Activated naive CD4-positive, alpha-beta T cell treated with anti-CD3 and anti-CD28 coated beads, Interleukin-2, amount 50 U/mL, for 16 hours (primary cell): ENCODE results near the gene HIPK2.

ENCODE experiments used
- DNase-seq: peaks from one replicate; pipeline ENCODE4 v3.0.0-alpha.2; 2020

The HIPK2 gene

GRCh38 chr7:139582130-139582650 is 195.6 kb downstream of the HIPK2 start:
- no peak for DNase-seq

- DNase-seq: no peak
These were observed 197.4 kb downstream of the HIPK2 start for GRCh38 chr7:139580435-139580834.

DNA sequence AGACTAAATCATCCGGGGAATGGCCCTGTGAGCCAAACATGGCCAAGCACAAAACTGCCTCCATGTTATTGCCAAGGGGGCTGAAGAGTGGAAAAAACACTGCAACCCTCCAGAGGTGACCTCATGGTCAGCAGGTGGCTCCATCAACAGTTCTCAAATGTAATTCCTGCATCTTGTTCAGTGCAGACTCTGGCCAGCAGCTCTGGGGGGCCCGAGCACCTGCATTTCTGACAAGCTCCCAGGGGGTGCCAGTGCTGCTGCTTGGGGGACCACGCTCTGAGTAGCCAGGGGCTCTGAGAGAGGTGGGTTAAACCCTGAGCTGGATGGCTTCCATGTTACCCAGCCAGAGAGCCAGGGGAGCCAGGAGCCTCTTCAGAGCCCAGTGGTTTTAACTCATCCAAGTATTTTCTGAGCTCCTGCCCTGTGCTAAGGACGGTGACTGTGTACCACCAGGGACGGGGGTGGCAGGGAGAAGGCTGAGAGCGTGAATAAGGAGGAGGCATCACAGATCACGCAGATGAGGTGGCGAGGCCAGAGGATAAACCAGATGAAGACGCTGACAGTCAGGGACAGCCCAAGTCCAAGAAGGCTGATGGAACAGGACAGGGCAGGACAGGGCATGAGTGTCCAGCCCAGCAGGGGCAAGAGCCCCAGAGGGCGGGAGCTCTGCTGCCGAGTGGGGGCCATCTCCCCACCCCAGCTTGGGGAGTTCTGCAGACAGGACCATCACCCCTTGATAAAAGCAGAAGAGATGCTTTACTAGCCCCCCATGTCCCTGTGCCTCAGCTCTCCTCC is 201.4 kb downstream of the HIPK2 start:
- DNase-seq: no peak

DNA sequence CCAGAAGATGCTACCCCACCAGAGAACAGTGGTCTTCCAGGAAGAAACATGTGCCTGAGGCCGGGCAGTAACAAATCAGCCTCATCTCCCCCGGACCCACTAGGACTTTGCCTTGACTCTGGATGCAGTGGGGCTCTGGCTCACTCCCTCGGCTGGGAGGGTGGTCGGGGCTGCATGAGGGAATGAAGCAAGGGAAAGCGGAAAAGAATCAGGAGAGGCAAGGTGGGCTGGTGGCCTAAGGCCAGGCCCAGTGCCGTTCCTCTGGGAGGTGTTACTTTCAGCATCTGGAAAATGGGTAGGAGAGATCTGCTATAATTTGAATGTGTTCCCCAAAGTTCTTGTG is 202.5 kb downstream of the HIPK2 start:
- DNase-seq: no peak

GRCh38 chr7:139574618-139575337 is 203.0 kb downstream of the HIPK2 start:
- no peak for DNase-seq

- no peak for DNase-seq
These were observed 203.9 kb downstream of the HIPK2 start for GRCh38 chr7:139573871-139574270.

- no peak for DNase-seq
These were observed 205.0 kb downstream of the HIPK2 start for GRCh38 chr7:139572704-139573385.

DNA sequence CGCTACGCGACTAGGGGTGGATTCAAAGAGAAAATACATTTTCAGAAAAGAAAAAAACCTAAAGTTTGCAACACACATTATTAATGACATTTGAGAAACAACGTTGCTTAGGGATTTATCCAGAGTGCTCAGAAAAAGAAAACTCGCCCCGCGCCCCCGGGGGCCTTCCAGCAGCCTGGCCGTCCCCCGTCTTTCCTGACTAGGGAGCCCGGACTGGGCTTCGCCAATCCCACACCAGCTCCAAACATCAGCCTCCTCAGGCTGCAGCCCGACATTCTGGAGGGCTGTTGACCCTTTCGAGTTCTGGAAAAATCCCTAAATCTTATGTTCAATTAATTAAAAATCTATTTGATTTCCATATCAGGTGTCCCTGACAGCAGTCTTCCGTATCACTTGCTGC is 205.7 kb downstream of the HIPK2 start:
- no peak for DNase-seq

DNA sequence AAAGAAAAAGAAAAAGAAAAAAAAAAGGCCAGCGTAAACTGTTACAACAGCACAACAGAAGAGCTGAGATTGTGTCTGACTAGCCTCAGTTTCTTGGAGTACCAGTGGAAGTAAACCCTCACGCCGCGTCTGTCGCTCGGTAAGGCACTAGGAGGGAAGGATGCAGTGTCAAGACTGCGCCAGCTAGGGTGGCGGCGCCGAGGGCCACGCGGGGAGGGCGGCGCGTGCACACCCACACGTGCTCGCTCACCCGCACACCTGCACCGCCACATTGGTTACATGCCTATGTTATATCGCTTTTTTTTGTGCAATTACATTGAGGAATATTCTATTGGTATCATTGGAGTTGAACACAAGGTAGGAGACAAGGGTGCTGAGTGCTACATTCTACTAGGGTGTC is 206.1 kb downstream of the HIPK2 start:
- no peak for DNase-seq

DNA sequence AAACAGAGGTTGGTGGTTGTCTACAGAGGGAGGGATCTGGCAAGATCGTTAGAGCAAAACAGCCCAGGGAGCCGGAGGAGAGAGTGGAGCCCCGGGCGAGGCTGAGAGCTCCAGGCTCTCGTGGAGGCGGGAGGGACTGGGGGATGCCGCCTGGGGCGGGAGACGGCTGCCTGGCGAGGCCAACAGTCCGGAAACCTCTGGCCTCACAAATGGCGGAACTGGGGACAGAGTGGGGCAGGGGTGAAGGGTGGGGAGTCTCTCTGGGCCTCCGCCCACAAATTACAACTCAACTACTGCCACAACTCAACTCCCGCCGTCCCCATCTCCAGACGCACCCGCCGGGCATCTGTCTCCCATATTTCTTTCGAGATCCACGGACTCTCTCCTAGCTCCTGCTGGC is 206.6 kb downstream of the HIPK2 start:
- DNase-seq: no peak

- DNase-seq: no peak
These were observed 207.2 kb downstream of the HIPK2 start for GRCh38 chr7:139570626-139571025.

DNA sequence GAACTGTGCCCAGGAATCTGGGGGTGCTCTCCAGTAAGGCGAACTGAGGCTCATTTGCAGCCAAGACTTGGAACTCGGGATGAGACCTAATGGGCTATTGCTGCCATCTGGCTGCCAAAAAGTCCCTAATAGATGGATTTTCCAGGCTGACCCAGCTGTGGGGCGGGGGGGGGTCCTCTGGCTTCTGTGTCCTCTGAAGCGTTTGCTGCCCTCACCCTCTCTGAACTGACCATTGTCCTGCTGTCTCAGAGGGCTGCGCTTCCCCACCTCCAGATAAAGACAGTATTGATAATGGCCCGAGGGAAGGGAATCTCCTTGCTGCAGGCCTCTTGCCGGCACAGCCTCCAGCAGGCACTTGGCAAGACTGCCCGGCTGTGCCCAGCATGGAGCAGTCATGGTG is 207.7 kb downstream of the HIPK2 start:
- DNase-seq: no peak

DNA sequence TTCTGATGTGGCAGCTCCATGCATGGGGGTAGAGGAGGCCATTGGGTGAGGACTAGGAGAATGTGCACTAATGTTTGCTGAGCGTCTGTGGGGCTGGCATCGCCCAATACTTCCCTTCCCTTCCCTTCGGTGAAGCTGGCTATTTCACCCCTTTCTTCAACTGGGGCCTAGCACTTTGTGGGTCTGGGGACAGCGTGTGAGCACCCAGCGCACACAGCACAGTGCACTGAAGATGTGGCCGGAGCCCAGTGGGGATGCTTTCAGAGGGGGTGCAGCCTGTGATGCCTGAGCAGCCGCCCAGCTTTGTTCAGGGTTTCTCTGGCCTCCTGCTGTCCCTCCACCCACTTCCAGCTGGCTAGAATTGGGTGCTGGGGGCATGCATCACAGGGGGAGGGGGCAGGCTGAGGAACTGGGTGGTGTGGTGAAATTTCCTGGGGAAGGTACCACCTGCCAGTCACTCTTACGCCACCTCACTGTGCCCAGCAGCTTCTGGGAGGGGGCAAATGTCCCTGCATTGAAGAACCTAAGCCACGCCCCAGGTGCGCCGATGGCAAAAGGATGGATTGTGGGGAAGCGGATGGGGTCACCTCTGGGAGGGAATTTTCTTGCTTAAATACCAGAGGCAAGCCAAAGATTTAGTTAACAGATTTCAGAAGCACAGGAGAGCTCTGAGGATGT is 208.8 kb downstream of the HIPK2 start:
- DNase-seq: no peak

DNA sequence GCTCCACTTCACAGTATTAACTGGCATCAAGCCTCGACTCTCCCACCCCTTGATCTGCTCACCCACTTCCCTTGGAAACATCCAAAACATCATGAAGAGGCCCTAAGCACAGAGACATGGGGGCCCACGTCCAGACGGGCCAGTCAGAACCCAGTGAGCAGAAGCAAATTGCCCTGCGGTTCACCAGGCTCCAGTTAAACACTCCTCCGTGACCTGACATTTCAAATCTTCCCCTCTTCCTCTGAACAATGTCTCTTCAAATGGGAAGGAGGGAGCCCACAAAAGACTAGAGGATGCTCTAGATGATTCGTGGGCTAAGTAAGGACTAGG is 209.5 kb downstream of the HIPK2 start:
- DNase-seq: no peak

GRCh38 chr7:139567647-139568345 is 210.0 kb downstream of the HIPK2 start:
- DNase-seq: no peak

GRCh38 chr7:139566736-139567646 is 210.8 kb downstream of the HIPK2 start:
- DNase-seq: no peak

GRCh38 chr7:139566075-139566474 is 211.7 kb downstream of the HIPK2 start:
- DNase-seq: no peak

DNA sequence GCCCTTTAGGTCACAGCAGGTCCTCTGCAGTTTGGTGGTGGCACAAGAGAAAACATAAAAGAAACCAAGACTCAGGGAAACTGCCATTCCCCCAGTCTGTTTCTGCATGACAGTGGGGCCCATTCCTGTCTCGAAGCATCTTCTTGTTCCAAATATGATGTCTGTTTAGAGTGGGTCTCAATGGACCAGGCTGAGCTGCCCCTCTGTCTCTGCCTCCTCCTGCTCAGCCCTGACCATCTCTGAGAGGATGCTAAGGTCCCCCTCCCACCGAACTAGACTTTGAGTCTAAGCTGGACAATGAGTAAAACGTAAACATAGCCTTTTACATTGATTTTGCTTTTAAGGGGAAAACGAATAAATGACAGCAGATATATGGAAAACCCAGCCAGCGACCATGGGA is 213.9 kb downstream of the HIPK2 start:
- no peak for DNase-seq

GRCh38 chr7:139562961-139563565 is 214.7 kb downstream of the HIPK2 start:
- DNase-seq: no peak

- no peak for DNase-seq
These were observed 215.3 kb downstream of the HIPK2 start for GRCh38 chr7:139562491-139562890.

DNA sequence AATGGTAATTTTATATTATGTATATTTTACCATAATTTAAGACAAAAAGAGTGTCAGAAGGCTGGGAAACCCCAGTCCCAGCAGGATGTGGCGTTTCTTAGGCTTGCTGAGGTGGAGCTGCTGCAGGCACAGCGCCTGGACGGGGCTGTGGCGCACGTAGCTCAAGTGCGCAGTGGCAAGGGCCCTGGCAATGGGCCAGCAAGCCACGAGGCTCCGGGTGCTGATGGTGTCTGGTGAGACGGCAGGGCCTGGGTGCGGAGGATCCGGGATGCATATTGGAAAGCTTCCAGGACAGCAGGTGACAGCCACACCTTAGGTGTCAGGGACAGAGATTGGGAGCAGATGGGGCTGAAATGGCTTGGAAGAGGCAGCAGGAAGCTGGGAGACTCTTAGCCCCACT is 217.1 kb downstream of the HIPK2 start:
- no peak for DNase-seq
